HepG2 (cell line): ENCODE data around the gene SLC4A8. TPM values are rescaled to one million over a fixed set of nuclear protein-coding genes. Genes with fewer than 3 reads are reported as not detected.

Source experiments
- ATAC-seq: fragments of 200-7000 bp; cut with Tn5 transposase; 3 replicates; pipeline ENCODE4 v1.9.1; 2020; ENCODE audit warnings: mild to moderate bottlenecking, moderate library complexity
- BruUV-seq: library from RNA; stranded (reverse); fragments of 400-500 nt; replicated peaks from 2 replicates; lab custom pipeline; 2021; lab: Mats Ljungman, UMichigan
- CTCF ChIA-PET: fragments of 300-600 bp; formaldehyde crosslinking; extraction: SDS; loops from one replicate; lab custom pipeline; 2021; ENCODE audit warnings: low total read pairs, inconsistent platforms, low intra/inter-chr PET ratio; lab: Yijun Ruan, JAX
- POLR2A ChIA-PET: fragments of 350-600 bp; sonication (Branson Sonifier 250); formaldehyde crosslinking; loops from one replicate; lab custom pipeline; 2020; ENCODE audit warnings: antibody characterized with exemption, inconsistent platforms; lab: Yijun Ruan, JAX
- DNase-seq: peaks from one replicate; pipeline ENCODE4 v3.0.0-alpha.2; 2015; ENCODE audit warnings: low spot score
- FAIRE-seq: peaks from 3 replicates; lab custom pipeline; 2011; peaks lifted over from hg19 to GRCh38; lab: Jason Lieb, UNC
- H2AFZ ChIP-seq: one replicate; pipeline ENCODE4 v1.6.1; 2011; ENCODE audit warnings: low read length, inconsistent platforms
- H3K27ac ChIP-seq: fragments of 300-600 bp; 3 replicates; pipeline ENCODE4 v1.8.0; 2011; ENCODE audit warnings: mixed run types, mild to moderate bottlenecking, mixed read lengths, low read length, inconsistent platforms; ENCODE audit not compliant: insufficient read depth; ENCODE audit errors: extremely low read length
- H3K27me3 ChIP-seq, 2 experiments: fragments of 200-600 bp in 1 of 2; 2 replicates in 1 of 2; 3 replicates in 1 of 2; pipeline versions ENCODE4 v1.6.0 to v1.8.0; 2011; ENCODE audit warnings: low read length in 2 of 2, mild to moderate bottlenecking in 2 of 2, moderate library complexity in 2 of 2, inconsistent platforms in 1 of 2; ENCODE audit not compliant: insufficient read depth in 2 of 2, control insufficient read depth in 1 of 2
- H3K36me3 ChIP-seq, 2 experiments: fragments of 200-600 bp in 1 of 2; replicated peaks in 1 of 2; 2 replicates in 1 of 2; 3 replicates in 1 of 2; pipeline versions ENCODE4 v1.5.1 to v1.8.0; 2011; ENCODE audit warnings: low read length in 2 of 2, inconsistent platforms in 1 of 2; ENCODE audit not compliant: insufficient read depth in 2 of 2, control insufficient read depth in 1 of 2
- H3K4me1 ChIP-seq: 2 replicates; pipeline ENCODE4 v1.5.1; 2012; ENCODE audit warnings: low read length, inconsistent platforms; ENCODE audit not compliant: insufficient read depth
- H3K4me2 ChIP-seq: 2 replicates; pipeline ENCODE4 v1.6.0; 2011; ENCODE audit warnings: low read depth, low read length, inconsistent platforms
- H3K4me3 ChIP-seq, 3 experiments: fragments of 200-600 bp in 1 of 3; sonication (generic), shearing (Covaris generic) in 1 of 3; replicated peaks in 1 of 3; 2 replicates each; pipeline ENCODE4 v1.5.1; 2011 to 2016; ENCODE audit warnings: low read length in 3 of 3, inconsistent platforms in 2 of 3, low read depth in 2 of 3, mild to moderate bottlenecking in 2 of 3, control low read depth in 1 of 3, mixed read lengths in 1 of 3; ENCODE audit not compliant: insufficient read depth in 1 of 3
- H3K79me2 ChIP-seq: one replicate; pipeline ENCODE4 v1.6.1; 2011; ENCODE audit warnings: low read length, inconsistent platforms; ENCODE audit not compliant: insufficient read depth
- H3K9ac ChIP-seq: 2 replicates; pipeline ENCODE4 v1.6.0; 2011; ENCODE audit warnings: mild to moderate bottlenecking, low read depth, low read length, inconsistent platforms; ENCODE audit not compliant: insufficient read depth
- H3K9me3 ChIP-seq: 2 replicates; pipeline ENCODE4 v1.5.1; 2012; ENCODE audit warnings: mild to moderate bottlenecking, low read length
- H4K20me1 ChIP-seq: 2 replicates; pipeline ENCODE4 v1.6.0; 2011; ENCODE audit warnings: inconsistent platforms, mild to moderate bottlenecking, low read length, moderate library complexity; ENCODE audit not compliant: insufficient read depth
- BRF2 ChIP-seq: sonication (generic); formaldehyde crosslinking; IDR thresholded peaks from 2 replicates; pipeline ENCODE4 v1.8.1; 2022; ENCODE audit warnings: mild to moderate bottlenecking, missing genetic modification reagents
- CTCF ChIP-seq: sonication (generic); formaldehyde crosslinking; IDR thresholded peaks from 2 replicates; pipeline ENCODE4 v1.5.0; 2020; ENCODE audit warnings: mild to moderate bottlenecking, missing genetic modification reagents, moderate library complexity
- IKZF1 ChIP-seq: fragments of 450-650 bp; IDR thresholded peaks from 2 replicates; pipeline ENCODE4 v1.7.1; 2016
- NRL ChIP-seq: sonication (generic); formaldehyde crosslinking; IDR thresholded peaks from 2 replicates; pipeline ENCODE4 v1.5.0; 2020; ENCODE audit warnings: missing genetic modification reagents, mild to moderate bottlenecking, moderate library complexity, borderline replicate concordance
- PITX1 ChIP-seq: sonication (generic); formaldehyde crosslinking; IDR thresholded peaks from 2 replicates; pipeline ENCODE4 v1.5.1; 2020; ENCODE audit warnings: mild to moderate bottlenecking, missing genetic modification reagents
- STAG1 ChIP-seq: sonication (generic); formaldehyde crosslinking; IDR thresholded peaks from 2 replicates; pipeline ENCODE4 v1.4.0; 2020; ENCODE audit warnings: missing genetic modification reagents
- WGBS: methylation state at CpG from one replicate; pipeline ENCODE4 v1.1.6; 2017; ENCODE audit warnings: low lambda C conversion rate; 5-methylcytosine and 5-hydroxymethylcytosine counted together
- in situ Hi-C: cut with HindIII; loops from 2 replicates; pipeline ENCODE4 v1.10.0; 2017; ENCODE audit warnings: low pct_unique_long_range_greater_than_20kb; ENCODE audit not compliant: extremely low pct_ligation_motif_present
- intact Hi-C: fragments of 100-400 bp; cut with micrococcal nuclease; formaldehyde crosslinking; loops from one replicate; pipeline ENCODE4 v1.10.0; 2022; ENCODE audit not compliant: unreplicated experiment
- polyA plus RNA-seq, 8 experiments: library from polyadenylated mRNA; depleted of rRNA in 3 of 8; stranded (reverse) in 7 of 8; unstranded in 1 of 8; fragments of >200 nt; fragmentation: Illumina TruSeq in 4 of 8; extraction: Trizol in 4 of 8; gene quantifications; 2 replicates each; pipeline versions ENCODE4 v1.2.1 to v1.2.3, GENCODE V29; 2011 to 2016; ENCODE audit warnings: low read depth in 4 of 8, missing spikeins in 1 of 8, mixed read lengths in 1 of 8; ENCODE audit not compliant: insufficient read depth in 1 of 8
- total RNA-seq, 5 experiments: library from RNA; depleted of rRNA; stranded (reverse); fragments of >200 nt; fragmentation: Illumina TruSeq; extraction: Trizol; gene quantifications; 2 replicates each; pipeline ENCODE4 v1.2.3, GENCODE V29; 2016; ENCODE audit warnings: low read depth in 1 of 5

SLC4A8 gene
- total and polyA plus RNA-seq, 2 of the 13 experiments (the other 11 are each of a cell fraction or from before 2014, with no cell fraction given): under 0.01 to 0.07 TPM

GRCh38 chr12:51521554-51522276 is 97.1 kb downstream of the SLC4A8 start:
- CTCF ChIA-PET: interaction anchor here (0.8 kb wide), 1 partner anchor 302 kb away, joined by 3 read pairs; no protein-coding TSS in a partner anchor
- Histone ChIP-seq H3K4me3 (no peak overlapping the region), H3K27ac (no peak overlapping the region), H3K4me1 (no peaks in the 10 kb centered on the region), H3K36me3 (no peaks in the 10 kb centered on the region), H2AFZ (no peak overlapping the region), H3K4me2 (no peak overlapping the region), H4K20me1 (no peaks in the 10 kb centered on the region), H3K27me3 (peaks cover 0 to 2% of the 10 kb centered on the region in 2 experiments; a peak in 2 of 5 replicates), H3K79me2 (no peaks in the 10 kb centered on the region), H3K9me3 (no peaks in the 10 kb centered on the region), H3K9ac (no peak overlapping the region)
- FAIRE-seq (peak; percentile 15), DNase-seq (no peak), ATAC-seq (peak; percentile 61)
- in situ Hi-C loops: no loop called here
- BruUV-seq: no TSS peak
- WGBS: 55% methylated on average over 8 of the region's 9 CpGs
- POLR2A ChIA-PET: no interaction called here
- intact Hi-C loops: no loop called here
- TF ChIP-seq IKZF1 (no peak), NRL (CRISPR knock-in tag) (no peak), CTCF (CRISPR knock-in tag) (0 out of 2 replicates have a peak, but pooled peaks have one; percentile 22), BRF2 (CRISPR knock-in tag) (no peak), PITX1 (CRISPR knock-in tag) (no peak), STAG1 (0 out of 2 replicates have a peak, but pooled peaks have one; percentile 20)
